ENCODE data around the gene CHCHD1.
"Not testable (repeated sequence)": the region's sequence is repeated elsewhere in the genome, so short reads cannot be mapped to it uniquely, and the experiment has no call there.

Gene CHCHD1

GRCh38 chr10:73796035-73796434 lies 14.2 kb downstream of the CHCHD1 start:
- not testable (repeated sequence) for DNase-seq

- no peak for DNase-seq
Measured at GRCh38 chr10:73796766-73797165, 14.9 kb downstream of the CHCHD1 start.

- no peak for DNase-seq
Measured at GRCh38 chr10:73797324-73798025, 15.6 kb downstream of the CHCHD1 start.

- no peak for DNase-seq
Measured at GRCh38 chr10:73798087-73798486, 16.2 kb downstream of the CHCHD1 start.

GRCh38 chr10:73798927-73799560 lies 17.2 kb downstream of the CHCHD1 start:
- DNase-seq = no peak

GRCh38 chr10:73799899-73800559 lies 18.2 kb downstream of the CHCHD1 start:
- no peak for DNase-seq

GRCh38 chr10:73800560-73801252 lies 18.9 kb downstream of the CHCHD1 start:
- DNase-seq = no peak

GRCh38 chr10:73801253-73801590 lies 19.4 kb downstream of the CHCHD1 start:
- DNase-seq = no peak

- no peak for DNase-seq
Measured at GRCh38 chr10:73802276-73802991, 20.6 kb downstream of the CHCHD1 start.

- no peak for DNase-seq
Measured at GRCh38 chr10:73803680-73804286, 21.9 kb downstream of the CHCHD1 start.

GRCh38 chr10:73806176-73806950 lies 24.5 kb downstream of the CHCHD1 start:
- DNase-seq = no peak

GRCh38 chr10:73807471-73807870 lies 25.6 kb downstream of the CHCHD1 start:
- DNase-seq = no peak

- DNase-seq = no peak
Measured at GRCh38 chr10:73808021-73808815, 26.4 kb downstream of the CHCHD1 start.

GRCh38 chr10:73809061-73809818 lies 27.4 kb downstream of the CHCHD1 start:
- DNase-seq = no peak

GRCh38 chr10:73810358-73810734 lies 28.5 kb downstream of the CHCHD1 start:
- DNase-seq = no peak

- DNase-seq = peak; percentile 10
Measured at GRCh38 chr10:73810735-73811465, 29.1 kb downstream of the CHCHD1 start.

- DNase-seq = no peak
Measured at GRCh38 chr10:73812657-73813056, 30.8 kb downstream of the CHCHD1 start.

- DNase-seq = no peak
Measured at GRCh38 chr10:73813333-73813732, 31.5 kb downstream of the CHCHD1 start.

- no peak for DNase-seq
Measured at GRCh38 chr10:73814276-73814895, 32.5 kb downstream of the CHCHD1 start.
